Spleen (tissue), 7 donors: Measurements from ENCODE around the gene CSH2.

Source experiments
- CTCF ChIP-seq, 11 experiments: fragments of 200-600 bp in 7 of 11; fragments of 450-650 bp in 4 of 11; sonication (generic) in 4 of 11; IDR thresholded peaks in 8 of 11; conservative IDR thresholded peaks in 3 of 11; 1 replicate in 7 of 11; 2 replicates in 4 of 11; pipeline versions ENCODE4 v1.4.0 to v1.8.0; 2016 to 2021; ENCODE audit warnings: antibody characterized with exemption in 11 of 11, inconsistent platforms in 4 of 11, mild to moderate bottlenecking in 1 of 11
- POLR2AphosphoS5 ChIP-seq, 3 donors: sonication (generic); formaldehyde crosslinking; IDR thresholded peaks; one replicate each; pipeline ENCODE4 v1.5.1; 2017; ENCODE audit warnings: antibody characterized with exemption in 3 of 3
- donor health status: DM: no; HTN: no; CAD: no; lungs with moderate emphysema.
- donor health status: DM: no; HTN: no; CAD: no.
- donor health status: DM: no; HTN: no; CAD: no.

- TF ChIP-seq POLR2AphosphoS5 (IDR thresholded peaks at IDR 0.05), result no peak
- no peak for TF ChIP-seq CTCF (IDR thresholded peaks at IDR 0.05 in 8 of 11, conservative IDR thresholded peaks at IDR 0.05 in 3 of 11)
These were observed 31.3 kb downstream of the CSH2 start for GRCh38 chr17:63842173-63842539.
